NT2/D1 (cell line): ENCODE data around the gene TRAF3IP1.

ENCODE experiments used
- DNase-seq: peaks from one replicate; pipeline ENCODE4 v3.0.0-alpha.2; 2011; ENCODE audit warnings: low read depth, low spot score
- H3K27me3 ChIP-seq: 2 replicates; pipeline ENCODE4 v1.6.0; 2011; ENCODE audit warnings: mild to moderate bottlenecking; ENCODE audit not compliant: insufficient read length, insufficient read depth
- H3K36me3 ChIP-seq: 2 replicates; pipeline ENCODE4 v1.6.1; 2011; ENCODE audit warnings: mild to moderate bottlenecking, low read length, mixed read lengths; ENCODE audit not compliant: insufficient read depth, insufficient read length
- H3K4me1 ChIP-seq: 2 replicates; pipeline ENCODE4 v1.5.1; 2011; ENCODE audit not compliant: insufficient read depth, insufficient read length
- H3K4me3 ChIP-seq: 2 replicates; pipeline ENCODE4 v1.5.1; 2011; ENCODE audit warnings: low read depth; ENCODE audit not compliant: insufficient read length
- H3K9ac ChIP-seq: 2 replicates; pipeline ENCODE4 v1.6.0; 2011; ENCODE audit warnings: low read depth; ENCODE audit not compliant: insufficient read length
- H3K9me3 ChIP-seq: 2 replicates; pipeline ENCODE4 v1.5.1; 2011; ENCODE audit warnings: mild to moderate bottlenecking, low read length; ENCODE audit not compliant: insufficient read depth
- SUZ12 ChIP-seq: IDR thresholded peaks from 2 replicates; pipeline ENCODE4 v1.6.1; 2011; ENCODE audit not compliant: insufficient read length, insufficient read depth; ENCODE audit errors: extremely low read depth
- YY1 ChIP-seq: IDR thresholded peaks from 2 replicates; pipeline ENCODE4 v1.6.1; 2011; ENCODE audit not compliant: insufficient read length, insufficient read depth
- ZNF274 ChIP-seq: IDR thresholded peaks from 2 replicates; pipeline ENCODE4 v1.6.1; 2011; ENCODE audit warnings: mild to moderate bottlenecking, low read depth, low read length

TRAF3IP1 gene

GRCh38 chr2:238338710-238339394 lies 18.5 kb downstream of the TRAF3IP1 start:
- TF ChIP-seq ZNF274 (no peak), SUZ12 (no peak), YY1 (no peak)
- no peak overlapping the region for H3K9ac ChIP-seq
- no peak overlapping the region for H3K4me3 ChIP-seq
- no peaks in the 10 kb centered on the region for H3K27me3 ChIP-seq
- H3K9me3 ChIP-seq: no peaks in the 10 kb centered on the region
- peaks cover 30% of the 10 kb centered on the region for H3K36me3 ChIP-seq
- DNase-seq: no peak
- no peaks in the 10 kb centered on the region for H3K4me1 ChIP-seq

GRCh38 chr2:238339395-238339780 lies 19.1 kb downstream of the TRAF3IP1 start:
- Histone ChIP-seq H3K9ac (no peak overlapping the region), H3K9me3 (no peaks in the 10 kb centered on the region), H3K27me3 (no peaks in the 10 kb centered on the region), H3K4me3 (no peak overlapping the region), H3K36me3 (peaks cover 28% of the 10 kb centered on the region), H3K4me1 (no peaks in the 10 kb centered on the region)
- TF ChIP-seq ZNF274 (no peak), YY1 (no peak), SUZ12 (no peak)
- DNase-seq: no peak

GRCh38 chr2:238339814-238340213 lies 19.5 kb downstream of the TRAF3IP1 start:
- Histone ChIP-seq H3K4me1 (no peaks in the 10 kb centered on the region), H3K9me3 (no peaks in the 10 kb centered on the region), H3K9ac (no peak overlapping the region), H3K27me3 (no peaks in the 10 kb centered on the region), H3K36me3 (peaks cover 28% of the 10 kb centered on the region), H3K4me3 (no peak overlapping the region)
- TF ChIP-seq YY1: no peak
- no peak for TF ChIP-seq SUZ12
- TF ChIP-seq ZNF274: no peak
- DNase-seq: no peak

- TF ChIP-seq ZNF274: no peak
- TF ChIP-seq SUZ12: no peak
- TF ChIP-seq YY1: no peak
- H3K9ac ChIP-seq: no peak overlapping the region
- peaks cover 24% of the 10 kb centered on the region for H3K36me3 ChIP-seq
- no peaks in the 10 kb centered on the region for H3K9me3 ChIP-seq
- H3K4me3 ChIP-seq: no peak overlapping the region
- DNase-seq: no peak
- no peaks in the 10 kb centered on the region for H3K4me1 ChIP-seq
- H3K27me3 ChIP-seq: no peaks in the 10 kb centered on the region
Observed at GRCh38 chr2:238341536-238341935, 21.2 kb downstream of the TRAF3IP1 start.

- no peaks in the 10 kb centered on the region for H3K4me1 ChIP-seq
- H3K27me3 ChIP-seq: no peaks in the 10 kb centered on the region
- no peaks in the 10 kb centered on the region for H3K9me3 ChIP-seq
- DNase-seq: no peak
- H3K36me3 ChIP-seq: peaks cover 12% of the 10 kb centered on the region
- no peak overlapping the region for H3K4me3 ChIP-seq
- no peak overlapping the region for H3K9ac ChIP-seq
- TF ChIP-seq YY1 (no peak), SUZ12 (no peak), ZNF274 (no peak)
Observed at GRCh38 chr2:238344035-238344434, 23.7 kb downstream of the TRAF3IP1 start.

- DNase-seq: no peak
- Histone ChIP-seq H3K9ac (no peak overlapping the region), H3K4me1 (no peaks in the 10 kb centered on the region), H3K4me3 (no peak overlapping the region), H3K36me3 (peaks cover 17% of the 10 kb centered on the region), H3K9me3 (no peaks in the 10 kb centered on the region), H3K27me3 (no peaks in the 10 kb centered on the region)
- TF ChIP-seq ZNF274: no peak
- no peak for TF ChIP-seq YY1
- TF ChIP-seq SUZ12: no peak
Observed at GRCh38 chr2:238344517-238344916, 24.2 kb downstream of the TRAF3IP1 start.

GRCh38 chr2:238345297-238345968 lies 25.1 kb downstream of the TRAF3IP1 start:
- no peak for DNase-seq
- Histone ChIP-seq H3K9ac (peak overlapping the region; percentile 13), H3K9me3 (no peaks in the 10 kb centered on the region), H3K4me3 (no peak overlapping the region), H3K27me3 (no peaks in the 10 kb centered on the region), H3K36me3 (peaks cover 22% of the 10 kb centered on the region), H3K4me1 (no peaks in the 10 kb centered on the region)
- no peak for TF ChIP-seq YY1
- no peak for TF ChIP-seq ZNF274
- no peak for TF ChIP-seq SUZ12
